Astrocyte of the spinal cord (primary cell): ENCODE measurements around the gene COL4A4.

Experiments used
- DNase-seq: peaks from one replicate; pipeline ENCODE4 v3.0.0; 2011; ENCODE audit warnings: low read depth, low spot score
- H3K4me3 ChIP-seq: 2 replicates; pipeline ENCODE4 v1.5.1; 2011; ENCODE audit warnings: low read depth, mild to moderate bottlenecking, low read length, moderate library complexity
- CTCF ChIP-seq: IDR thresholded peaks from 2 replicates; pipeline ENCODE4 v1.5.1; 2012; ENCODE audit warnings: low read depth, mild to moderate bottlenecking, low read length, inconsistent platforms
- in situ Hi-C: cut with HindIII; loops from 2 replicates; pipeline ENCODE4 v1.10.0; 2017; ENCODE audit warnings: low sequenced_read_pairs

COL4A4 gene

GRCh38 chr2:227198866-227199265 is 34.9 kb upstream of the COL4A4 start:
- no peak for TF ChIP-seq CTCF
- no peak overlapping the region for H3K4me3 ChIP-seq
- in situ Hi-C loops: no loop called here
- DNase-seq: no peak

GRCh38 chr2:227194219-227194618 is 30.2 kb upstream of the COL4A4 start:
- no peak overlapping the region for H3K4me3 ChIP-seq
- no peak for DNase-seq
- TF ChIP-seq CTCF: no peak
- in situ Hi-C loops: no loop called here

GRCh38 chr2:227192491-227192890 is 28.5 kb upstream of the COL4A4 start:
- no peak overlapping the region for H3K4me3 ChIP-seq
- peak; percentile 8 for DNase-seq
- no peak for TF ChIP-seq CTCF
- in situ Hi-C loops: no loop called here

- in situ Hi-C loops: no loop called here
- DNase-seq: peak; percentile 35
- peak; percentile 15 for TF ChIP-seq CTCF
- no peak overlapping the region for H3K4me3 ChIP-seq
Measured at GRCh38 chr2:227191367-227191766, 27.4 kb upstream of the COL4A4 start.

GRCh38 chr2:227188292-227188691 is 24.3 kb upstream of the COL4A4 start:
- TF ChIP-seq CTCF: no peak
- in situ Hi-C loops: no loop called here
- H3K4me3 ChIP-seq: no peak overlapping the region
- peak; percentile 47 for DNase-seq

- DNase-seq: no peak
- no peak for TF ChIP-seq CTCF
- no peak overlapping the region for H3K4me3 ChIP-seq
- in situ Hi-C loops: no loop called here
Measured at GRCh38 chr2:227186751-227187150, 22.7 kb upstream of the COL4A4 start.
